ENCODE results near the gene ULK2. TPM values are rescaled to one million over a fixed set of nuclear protein-coding genes. Genes with fewer than 3 reads are reported as not detected.

ULK2 gene
- total RNA-seq, 1 donor from 2014 or later, result 29.0 TPM

GRCh38 chr17:19791918-19792550, 75.7 kb downstream of the ULK2 start:
- Mint-ChIP-seq H3K4me1 (ENCODE audit: low read depth) (no peaks in the 10 kb centered on the region), H3K27ac (no peak overlapping the region), H3K9me3 (ENCODE audit: low read depth) (peaks cover 26% of the 10 kb centered on the region), H3K4me3 (ENCODE audit: low read depth) (no peak overlapping the region), H3K27me3 (no peaks in the 10 kb centered on the region), H3K36me3 (ENCODE audit: insufficient read depth) (peaks cover 70% of the 10 kb centered on the region)
- no peak for DNase-seq (ENCODE audit: low spot score, unreplicated experiment)
- TF ChIP-seq CTCF (IDR thresholded peaks at IDR 0.05; ENCODE audit: unreplicated experiment), result no peak

DNA sequence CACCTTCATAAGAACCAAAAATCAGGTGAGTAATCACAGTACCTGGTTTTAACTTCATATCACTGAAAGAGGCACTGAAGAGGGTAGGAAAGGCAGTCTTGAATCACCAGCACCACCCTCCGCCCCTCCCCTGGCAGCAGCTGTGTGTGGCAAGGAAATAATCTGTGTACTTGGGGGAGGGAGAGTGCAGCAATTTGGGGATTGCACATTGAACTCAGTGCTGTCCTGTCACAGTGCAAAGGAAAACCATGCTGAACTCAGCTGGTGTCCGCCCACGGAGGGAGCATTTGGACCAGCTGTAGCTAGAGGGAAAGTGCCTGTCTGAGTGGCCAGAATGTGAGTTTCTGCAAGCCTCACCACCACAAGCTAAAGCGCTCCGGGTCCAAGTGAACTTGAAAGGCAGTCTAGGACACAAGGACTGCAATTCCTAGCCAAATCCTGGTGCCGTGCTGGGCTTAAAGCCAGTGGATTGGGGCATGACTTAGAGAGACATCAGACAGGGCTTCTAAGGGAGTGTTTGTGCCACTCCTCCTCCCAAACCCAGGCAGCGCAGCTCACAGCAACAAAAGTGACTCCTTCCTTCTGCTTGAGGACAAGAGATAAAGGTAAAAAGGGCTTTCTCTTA, 79.9 kb downstream of the ULK2 start:
- peaks cover 32% of the 10 kb centered on the region for H3K36me3 Mint-ChIP-seq (ENCODE audit: insufficient read depth)
- no peak for TF ChIP-seq CTCF (IDR thresholded peaks at IDR 0.05; ENCODE audit: unreplicated experiment)
- H3K4me3 Mint-ChIP-seq (ENCODE audit: low read depth), result no peak overlapping the region
- no peaks in the 10 kb centered on the region for H3K4me1 Mint-ChIP-seq (ENCODE audit: low read depth)
- no peak for DNase-seq (ENCODE audit: low spot score, unreplicated experiment)
- no peak overlapping the region for H3K27ac Mint-ChIP-seq
- no peaks in the 10 kb centered on the region for H3K27me3 Mint-ChIP-seq
- peaks cover 1% of the 10 kb centered on the region for H3K9me3 Mint-ChIP-seq (ENCODE audit: low read depth)

DNA sequence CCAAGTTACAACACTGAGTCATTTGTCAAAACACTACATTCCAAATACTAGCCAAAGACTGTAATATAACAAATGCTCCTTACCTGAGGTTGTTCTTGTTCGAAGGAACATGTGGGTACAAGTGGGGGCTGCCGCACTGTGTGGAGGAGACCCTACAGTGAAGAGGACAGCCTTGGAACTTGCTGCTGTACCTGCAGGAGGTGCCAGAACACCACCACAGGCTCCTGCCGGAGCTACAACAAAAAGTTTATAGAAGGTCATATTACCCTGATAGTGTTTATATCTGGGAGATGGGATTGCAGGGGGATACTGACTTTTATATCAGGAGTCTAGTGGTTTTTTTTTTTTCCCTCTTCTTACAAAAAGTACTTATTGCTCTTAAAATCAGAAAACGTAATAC, 81.9 kb downstream of the ULK2 start:
- Mint-ChIP-seq H3K27me3 (no peaks in the 10 kb centered on the region), H3K4me1 (ENCODE audit: low read depth) (no peaks in the 10 kb centered on the region), H3K9me3 (ENCODE audit: low read depth) (no peaks in the 10 kb centered on the region), H3K4me3 (ENCODE audit: low read depth) (no peak overlapping the region), H3K27ac (no peak overlapping the region), H3K36me3 (ENCODE audit: insufficient read depth) (peaks cover 30% of the 10 kb centered on the region)
- DNase-seq (ENCODE audit: low spot score, unreplicated experiment), result no peak
- TF ChIP-seq CTCF (IDR thresholded peaks at IDR 0.05; ENCODE audit: unreplicated experiment), result no peak

DNA sequence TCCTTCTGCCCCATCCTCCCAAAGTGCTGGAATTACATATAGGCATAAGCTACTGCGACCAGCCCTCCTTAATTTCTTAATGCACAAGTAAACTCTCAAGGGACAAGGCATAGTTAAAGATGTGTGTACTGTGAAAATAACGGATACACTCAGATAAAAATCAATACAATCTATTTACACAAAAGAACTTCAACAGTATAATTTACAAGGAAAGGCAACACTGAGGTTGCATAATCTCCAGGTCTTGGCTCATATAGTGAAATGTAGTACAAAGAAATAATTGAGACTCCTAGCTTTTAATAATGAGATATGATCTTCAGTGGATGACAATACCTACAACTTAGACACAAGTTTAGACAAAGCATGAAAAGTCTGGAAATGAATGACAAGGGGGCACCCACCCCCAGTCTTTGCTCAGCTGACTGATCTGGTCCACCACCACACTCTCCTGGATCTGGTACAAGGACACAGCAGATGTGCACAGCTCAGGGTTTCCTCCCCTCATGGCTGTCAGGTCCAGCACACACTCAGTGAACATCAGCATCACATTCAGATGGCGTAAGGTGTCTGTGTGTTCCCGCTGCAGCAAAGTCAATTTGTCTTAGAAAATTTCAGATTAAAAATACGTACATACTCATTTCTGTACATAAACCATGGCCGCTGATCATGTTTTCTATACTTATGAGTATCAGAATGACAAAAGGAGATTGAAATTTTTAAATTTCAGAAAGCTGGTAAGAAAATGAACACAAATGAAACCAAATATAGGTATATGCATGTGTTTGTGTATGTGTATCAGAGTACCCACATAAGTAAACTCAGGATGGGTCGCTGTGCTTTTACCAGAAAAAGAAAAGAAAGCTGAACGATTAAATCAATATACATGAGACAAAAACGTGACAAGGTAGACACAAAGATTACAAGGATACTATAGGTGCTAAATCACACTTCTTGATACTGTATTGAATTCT, 86.0 kb downstream of the ULK2 start:
- H3K36me3 Mint-ChIP-seq (ENCODE audit: insufficient read depth), result peaks cover 20% of the 10 kb centered on the region
- no peak for DNase-seq (ENCODE audit: low spot score, unreplicated experiment)

More for the DNA sequence above, 86.0 kb downstream of the ULK2 start:
- H3K27me3 Mint-ChIP-seq, result no peaks in the 10 kb centered on the region
- H3K4me3 Mint-ChIP-seq (ENCODE audit: low read depth), result no peak overlapping the region
- TF ChIP-seq CTCF (IDR thresholded peaks at IDR 0.05; ENCODE audit: unreplicated experiment), result no peak
- no peaks in the 10 kb centered on the region for H3K9me3 Mint-ChIP-seq (ENCODE audit: low read depth)
- no peak overlapping the region for H3K27ac Mint-ChIP-seq
- no peaks in the 10 kb centered on the region for H3K4me1 Mint-ChIP-seq (ENCODE audit: low read depth)

All from progenitor cell of endocrine pancreas (in vitro differentiated cells).